ENCODE data around the gene LTB4R2.

LTB4R2 gene

GRCh38 chr14:24282736-24283135 is 27.2 kb upstream of the LTB4R2 start:
- H3K9ac ChIP-seq (ENCODE audit: low read length): no peak overlapping the region
- no peaks in the 10 kb centered on the region for H3F3A ChIP-seq (ENCODE audit: insufficient read depth, low read length)
- H4K20me1 ChIP-seq (ENCODE audit: insufficient read depth, low read length): no peaks in the 10 kb centered on the region
- H3K9me3 ChIP-seq (replicated peaks; ENCODE audit: insufficient read depth, low read length): no peaks in the 10 kb centered on the region
- DNase-seq: no peak
- TF ChIP-seq EZH2phosphoT487 (IDR thresholded peaks at IDR 0.05; ENCODE audit: low read length) (no peak), EZH2 (optimal IDR thresholded peaks at IDR 0.05; ENCODE audit: low read depth, low read length) (no peak)
- H3K27ac ChIP-seq (ENCODE audit: low read length): no peak overlapping the region
- H3K9me2 ChIP-seq (replicated peaks; ENCODE audit: insufficient read depth, low read length): no peaks in the 10 kb centered on the region
- peaks cover 7% of the 10 kb centered on the region; the same call in 1 of the 2 replicates for H3K4me1 ChIP-seq (ENCODE audit: low read length)
- no peak overlapping the region for H3K4me3 ChIP-seq (ENCODE audit: low read length)
- H3K36me3 ChIP-seq (replicated peaks; ENCODE audit: insufficient read depth, low read length): no peaks in the 10 kb centered on the region
- no peaks in the 10 kb centered on the region for H3K27me3 ChIP-seq (replicated peaks; ENCODE audit: insufficient read depth, low read length)
- H3K79me2 ChIP-seq (ENCODE audit: low read length): no peaks in the 10 kb centered on the region
- H3K4me2 ChIP-seq (ENCODE audit: low read depth, low read length): no peak overlapping the region
- no peak overlapping the region for H2AFZ ChIP-seq (ENCODE audit: low read length)

- no peaks in the 10 kb centered on the region for H3K9me3 ChIP-seq (replicated peaks; ENCODE audit: insufficient read depth, low read length)
Measured at GRCh38 chr14:24283796-24284460, 26.0 kb upstream of the LTB4R2 start.

GRCh38 chr14:24284501-24285035 is 25.4 kb upstream of the LTB4R2 start:
- TF ChIP-seq EZH2phosphoT487 (IDR thresholded peaks at IDR 0.05; ENCODE audit: low read length) (no peak), EZH2 (optimal IDR thresholded peaks at IDR 0.05; ENCODE audit: low read depth, low read length) (no peak), CTCF (IDR thresholded peaks at IDR 0.05; ENCODE audit: low read length) (no peak)
- H2AFZ ChIP-seq (ENCODE audit: low read length): no peak overlapping the region
- no peaks in the 10 kb centered on the region for H3F3A ChIP-seq (ENCODE audit: insufficient read depth, low read length)
- H3K79me2 ChIP-seq (ENCODE audit: low read length): no peaks in the 10 kb centered on the region
- H3K4me3 ChIP-seq (ENCODE audit: low read length): no peak overlapping the region
- H3K4me1 ChIP-seq (ENCODE audit: low read length): no peaks in the 10 kb centered on the region
- DNase-seq: no peak
- H3K4me2 ChIP-seq (ENCODE audit: low read depth, low read length): no peak overlapping the region
- no peaks in the 10 kb centered on the region for H3K9me3 ChIP-seq (replicated peaks; ENCODE audit: insufficient read depth, low read length)
- no peaks in the 10 kb centered on the region for H3K27me3 ChIP-seq (replicated peaks; ENCODE audit: insufficient read depth, low read length)
- no peaks in the 10 kb centered on the region for H4K20me1 ChIP-seq (ENCODE audit: insufficient read depth, low read length)
- H3K36me3 ChIP-seq (replicated peaks; ENCODE audit: insufficient read depth, low read length): no peaks in the 10 kb centered on the region
- no peak overlapping the region for H3K27ac ChIP-seq (ENCODE audit: low read length)
- H3K9ac ChIP-seq (ENCODE audit: low read length): no peak overlapping the region
- H3K9me2 ChIP-seq (replicated peaks; ENCODE audit: insufficient read depth, low read length): no peaks in the 10 kb centered on the region

More at GRCh38 chr14:24283796-24284460, 26.0 kb upstream of the LTB4R2 start:
- peaks cover 4% of the 10 kb centered on the region; the same call in 1 of the 2 replicates for H3K4me1 ChIP-seq (ENCODE audit: low read length)
- TF ChIP-seq EZH2 (optimal IDR thresholded peaks at IDR 0.05; ENCODE audit: low read depth, low read length): no peak
- no peak for TF ChIP-seq EZH2phosphoT487 (IDR thresholded peaks at IDR 0.05; ENCODE audit: low read length)
- TF ChIP-seq CTCF (IDR thresholded peaks at IDR 0.05; ENCODE audit: low read length): no peak
- no peaks in the 10 kb centered on the region for H3K36me3 ChIP-seq (replicated peaks; ENCODE audit: insufficient read depth, low read length)
- H3K4me2 ChIP-seq (ENCODE audit: low read depth, low read length): no peak overlapping the region
- no peaks in the 10 kb centered on the region for H4K20me1 ChIP-seq (ENCODE audit: insufficient read depth, low read length)
- DNase-seq: no peak
- H3K9me2 ChIP-seq (replicated peaks; ENCODE audit: insufficient read depth, low read length): no peaks in the 10 kb centered on the region
- no peak overlapping the region for H3K27ac ChIP-seq (ENCODE audit: low read length)
- H3F3A ChIP-seq (ENCODE audit: insufficient read depth, low read length): no peaks in the 10 kb centered on the region
- no peak overlapping the region for H3K9ac ChIP-seq (ENCODE audit: low read length)
- no peak overlapping the region for H3K4me3 ChIP-seq (ENCODE audit: low read length)
- H2AFZ ChIP-seq (ENCODE audit: low read length): no peak overlapping the region
- H3K27me3 ChIP-seq (replicated peaks; ENCODE audit: insufficient read depth, low read length): no peaks in the 10 kb centered on the region
- no peaks in the 10 kb centered on the region for H3K79me2 ChIP-seq (ENCODE audit: low read length)

- no peak for DNase-seq
Measured at GRCh38 chr14:24285351-24285750, 24.6 kb upstream of the LTB4R2 start.

More at GRCh38 chr14:24285351-24285750, 24.6 kb upstream of the LTB4R2 start:
- TF ChIP-seq EZH2phosphoT487 (IDR thresholded peaks at IDR 0.05; ENCODE audit: low read length) (no peak), EZH2 (optimal IDR thresholded peaks at IDR 0.05; ENCODE audit: low read depth, low read length) (no peak), CTCF (IDR thresholded peaks at IDR 0.05; ENCODE audit: low read length) (no peak)
- Histone ChIP-seq H4K20me1 (ENCODE audit: insufficient read depth, low read length) (no peaks in the 10 kb centered on the region), H2AFZ (ENCODE audit: low read length) (no peak overlapping the region), H3K4me1 (ENCODE audit: low read length) (no peaks in the 10 kb centered on the region), H3K27me3 (replicated peaks; ENCODE audit: insufficient read depth, low read length) (no peaks in the 10 kb centered on the region), H3K4me2 (ENCODE audit: low read depth, low read length) (no peak overlapping the region), H3K9me3 (replicated peaks; ENCODE audit: insufficient read depth, low read length) (no peaks in the 10 kb centered on the region), H3F3A (ENCODE audit: insufficient read depth, low read length) (no peaks in the 10 kb centered on the region), H3K9ac (ENCODE audit: low read length) (no peak overlapping the region), H3K79me2 (ENCODE audit: low read length) (no peaks in the 10 kb centered on the region), H3K4me3 (ENCODE audit: low read length) (no peak overlapping the region), H3K27ac (ENCODE audit: low read length) (no peak overlapping the region), H3K36me3 (replicated peaks; ENCODE audit: insufficient read depth, low read length) (no peaks in the 10 kb centered on the region), H3K9me2 (replicated peaks; ENCODE audit: insufficient read depth, low read length) (no peaks in the 10 kb centered on the region)

Data from MM.1S (cell line).